Spleen (tissue), 7 donors: Measurements from ENCODE around the gene IGSF23.

Experiments
- CTCF ChIP-seq, 11 experiments: fragments of 200-600 bp in 7 of 11; fragments of 450-650 bp in 4 of 11; sonication (generic) in 4 of 11; IDR thresholded peaks in 8 of 11; conservative IDR thresholded peaks in 3 of 11; 1 replicate in 7 of 11; 2 replicates in 4 of 11; pipeline versions ENCODE4 v1.4.0 to v1.8.0; 2016 to 2021; ENCODE audit warnings: antibody characterized with exemption in 11 of 11, inconsistent platforms in 4 of 11, mild to moderate bottlenecking in 1 of 11
- POLR2A ChIP-seq, 3 donors: fragments of 450-650 bp; IDR thresholded peaks; one replicate each; pipeline ENCODE4 v1.5.1; 2017; ENCODE audit warnings: antibody characterized with exemption in 3 of 3, mild to moderate bottlenecking in 1 of 3
- POLR2AphosphoS5 ChIP-seq, 3 donors: sonication (generic); formaldehyde crosslinking; IDR thresholded peaks; one replicate each; pipeline ENCODE4 v1.5.1; 2017; ENCODE audit warnings: antibody characterized with exemption in 3 of 3
- donor health status: DM: no; HTN: no; CAD: no; lungs with moderate emphysema.
- donor health status: DM: no; HTN: no; CAD: no.
- donor health status: DM: no; HTN: no; CAD: no.

DNA sequence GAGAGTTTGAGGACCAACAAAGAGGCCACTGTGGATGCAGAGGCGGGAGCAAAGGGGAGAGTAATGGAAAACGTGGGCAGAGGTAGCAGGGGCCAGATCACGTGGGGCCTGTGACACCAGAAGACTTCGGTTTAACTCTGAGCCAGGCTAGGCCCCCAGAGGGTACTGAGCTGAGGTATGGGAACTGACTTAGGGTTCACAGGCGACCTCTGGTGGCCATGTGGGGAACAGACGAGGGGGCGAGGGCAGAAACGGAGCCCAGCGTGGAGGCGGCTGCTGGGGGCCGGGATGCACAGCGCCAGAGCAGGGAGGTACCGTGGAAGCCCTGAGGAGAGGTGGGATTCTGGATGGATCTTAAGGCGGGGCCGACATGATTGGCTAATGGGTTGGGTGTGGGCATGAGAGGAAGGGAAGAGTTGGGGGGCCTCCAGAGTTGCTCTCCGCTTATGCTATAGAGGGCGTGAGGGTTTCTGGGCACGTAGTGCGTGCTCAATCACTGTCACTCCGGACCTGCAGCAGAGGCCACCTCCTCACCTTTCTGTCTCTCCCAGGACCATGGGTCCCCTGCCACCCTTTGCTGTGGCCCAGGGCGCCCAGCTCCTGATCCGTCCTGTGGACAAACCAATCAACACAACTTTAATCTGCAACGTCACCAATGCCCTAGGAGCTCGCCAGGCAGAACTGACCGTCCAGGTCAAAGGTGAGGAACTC is 44.0 kb downstream of the IGSF23 start:
- TF ChIP-seq CTCF (IDR thresholded peaks at IDR 0.05 in 8 of 11, conservative IDR thresholded peaks at IDR 0.05 in 3 of 11) (peak; percentile 77 to 97 (median 90)), POLR2A (IDR thresholded peaks at IDR 0.05) (no peak), POLR2AphosphoS5 (IDR thresholded peaks at IDR 0.05) (peak in 2 of 3 donors; percentile 14 to 51)
